ENCODE data around the gene WFDC2. TPM values are rescaled to one million over a fixed set of nuclear protein-coding genes. Genes with fewer than 3 reads are reported as not detected.

WFDC2 gene
- total and polyA plus RNA-seq, 2 of the 8 experiments (the other 6 are each of a cell fraction or from before 2014, with no cell fraction given), result 77.9 to 137 TPM

- no peak for TF ChIP-seq EP300 (IDR thresholded peaks at IDR 0.05; ENCODE audit: borderline replicate concordance in 1 of 2, low read depth in 2 of 2, low read length in 2 of 2)
Measured at GRCh38 chr20:45506398-45506797, 36.8 kb downstream of the WFDC2 start (continued).

Measured in H1 (cell line).